GM18505 (cell line): Measurements from ENCODE around the gene CPA3.

Source experiments
- ATAC-seq: cut with Tn5 transposase; IDR thresholded peaks from one replicate; pipeline ENCODE4 v1.9.1; 2021; ENCODE audit not compliant: unreplicated experiment
- POLR2A ChIP-seq: IDR thresholded peaks from 4 replicates; pipeline ENCODE4 v1.6.1; 2011; ENCODE audit warnings: borderline replicate concordance; ENCODE audit not compliant: insufficient read depth, insufficient read length; ENCODE audit errors: extremely low read depth

The CPA3 gene

DNA sequence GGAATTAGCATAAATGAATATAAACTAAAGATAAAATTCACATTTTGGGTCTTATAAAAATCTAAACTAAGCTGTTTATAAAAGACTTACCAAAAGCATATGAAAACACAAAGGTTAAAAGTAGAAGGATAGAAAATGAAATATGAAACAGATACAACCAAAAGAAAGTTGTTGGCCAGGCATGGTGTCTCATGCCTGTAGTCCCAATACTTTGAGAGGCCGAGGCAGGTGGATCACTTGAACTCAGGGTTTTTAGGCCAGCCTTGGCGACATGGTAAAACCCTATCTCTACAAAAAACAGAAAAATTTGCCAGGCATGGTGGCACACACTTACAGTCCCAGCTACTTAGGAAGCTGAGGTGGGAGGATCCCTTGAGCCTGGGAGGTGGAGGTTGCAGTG, 51.0 kb downstream of the CPA3 start:
- TF ChIP-seq POLR2A, result no peak
- ATAC-seq, result no peak

DNA sequence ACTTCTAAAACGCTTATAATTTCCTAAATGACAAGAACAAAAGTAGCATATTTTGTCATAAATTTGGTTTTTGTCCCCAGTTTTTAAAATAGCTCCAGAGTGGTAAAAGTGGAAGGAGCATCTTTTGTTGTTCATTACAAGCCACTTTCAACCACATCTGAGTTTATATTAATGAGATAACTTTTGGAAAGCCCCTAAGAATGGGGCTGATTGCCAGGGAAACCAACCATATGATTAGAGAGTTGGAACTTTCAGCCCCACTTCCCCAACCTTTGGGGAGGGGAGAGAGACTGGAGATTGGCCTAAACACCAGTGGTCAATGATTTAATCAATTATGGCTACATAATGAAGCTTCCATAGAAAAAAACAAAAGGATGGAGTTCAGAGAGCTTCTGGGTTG, 57.4 kb downstream of the CPA3 start:
- ATAC-seq, result no peak
- TF ChIP-seq POLR2A, result no peak

DNA sequence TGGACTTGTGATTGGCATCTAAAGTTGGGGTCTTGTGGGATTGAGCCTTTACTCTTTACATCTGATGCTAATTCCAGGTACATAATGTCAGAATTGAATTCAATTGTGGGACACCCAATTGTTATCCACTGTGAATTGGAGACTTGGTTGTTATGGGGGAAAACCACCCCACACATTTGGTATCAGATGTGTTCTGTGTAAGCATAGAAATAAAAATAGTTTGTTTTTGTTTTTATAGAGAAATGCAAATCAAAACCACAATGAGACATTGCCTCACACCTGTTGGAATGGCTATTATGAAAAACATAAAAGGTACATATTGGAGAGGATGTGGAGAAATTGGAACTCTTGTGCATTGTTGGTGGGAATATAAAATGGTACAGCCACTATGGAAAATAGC, 58.5 kb downstream of the CPA3 start:
- ATAC-seq, result no peak

DNA sequence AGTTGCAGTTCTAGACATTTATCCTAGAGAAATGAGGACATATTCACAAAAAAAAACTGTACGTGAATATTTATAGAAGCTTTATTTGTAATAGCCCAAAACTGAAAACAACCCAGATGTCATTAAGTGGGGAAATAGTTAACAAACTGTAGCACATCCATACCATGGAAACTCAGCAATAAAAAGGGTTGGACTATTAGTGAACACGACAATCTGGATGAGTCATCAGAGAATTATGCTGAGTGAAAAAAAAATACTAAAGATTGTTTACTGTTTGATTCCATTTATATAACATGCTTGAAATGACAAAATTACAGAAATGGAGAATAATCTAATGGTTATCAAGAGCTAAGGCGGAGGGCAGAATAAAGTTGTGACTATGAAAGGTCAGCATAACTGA, 59.5 kb downstream of the CPA3 start:
- TF ChIP-seq POLR2A, result no peak
- no peak for ATAC-seq

More for the DNA sequence above, 58.5 kb downstream of the CPA3 start:
- no peak for TF ChIP-seq POLR2A

DNA sequence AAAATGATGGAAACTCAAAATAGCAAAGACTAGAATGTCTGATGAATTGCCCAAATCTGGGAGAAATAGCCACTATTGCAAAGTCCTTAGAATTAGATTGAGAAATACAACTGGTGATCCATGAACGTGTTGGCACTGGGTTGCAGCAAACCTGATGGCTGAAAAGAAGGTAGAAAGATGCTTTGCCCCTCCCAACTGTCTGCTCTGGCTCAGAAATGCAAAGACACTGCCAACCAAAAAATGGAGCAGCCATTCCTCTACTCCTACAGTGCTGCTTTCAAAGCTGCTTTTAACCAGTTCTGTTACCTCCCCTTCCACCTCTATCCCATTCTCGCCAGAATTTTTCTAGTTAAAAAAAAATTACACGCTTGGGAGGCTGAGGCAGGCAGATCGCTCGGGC, 60.7 kb downstream of the CPA3 start:
- TF ChIP-seq POLR2A, result no peak
- ATAC-seq, result no peak

DNA sequence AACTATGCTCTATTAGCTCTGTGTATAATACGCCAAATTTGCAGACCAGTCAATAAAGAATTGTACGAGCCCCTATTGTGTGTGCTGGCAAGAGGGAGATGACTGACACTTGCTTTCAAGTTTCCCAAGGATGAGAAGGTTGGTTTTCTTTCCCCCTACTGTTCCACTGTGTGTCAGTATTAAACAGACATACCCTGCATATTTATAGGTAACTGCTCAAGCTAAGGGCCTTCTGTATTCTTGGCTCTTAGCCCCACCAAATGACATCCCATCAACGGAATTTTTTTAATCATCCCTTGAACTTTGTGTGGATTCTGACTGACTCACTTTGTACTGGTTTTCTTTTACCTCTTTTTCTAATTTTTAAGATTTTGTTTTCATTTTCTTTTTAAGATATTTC, 65.7 kb downstream of the CPA3 start:
- ATAC-seq, result no peak
- TF ChIP-seq POLR2A, result no peak

DNA sequence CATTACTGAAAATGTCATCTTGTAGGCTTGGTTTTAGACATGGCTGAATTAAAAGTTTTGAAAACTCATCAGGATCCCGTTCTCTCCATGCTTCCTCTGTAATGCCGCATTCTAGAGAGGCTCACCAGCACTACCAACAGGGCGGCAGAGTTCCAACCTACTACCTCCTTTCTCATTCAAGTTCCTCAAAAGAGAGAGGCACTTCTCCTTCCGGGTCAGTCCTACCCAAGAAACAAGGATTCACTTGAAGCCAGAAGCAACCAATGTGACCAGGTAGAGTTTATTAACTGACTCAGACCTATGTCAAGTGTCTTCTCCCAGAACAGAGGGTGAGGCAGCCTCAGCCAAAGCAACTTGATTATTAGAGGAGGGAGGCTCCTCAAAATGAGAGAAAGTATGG, 66.5 kb downstream of the CPA3 start:
- no peak for TF ChIP-seq POLR2A
- ATAC-seq, result no peak

DNA sequence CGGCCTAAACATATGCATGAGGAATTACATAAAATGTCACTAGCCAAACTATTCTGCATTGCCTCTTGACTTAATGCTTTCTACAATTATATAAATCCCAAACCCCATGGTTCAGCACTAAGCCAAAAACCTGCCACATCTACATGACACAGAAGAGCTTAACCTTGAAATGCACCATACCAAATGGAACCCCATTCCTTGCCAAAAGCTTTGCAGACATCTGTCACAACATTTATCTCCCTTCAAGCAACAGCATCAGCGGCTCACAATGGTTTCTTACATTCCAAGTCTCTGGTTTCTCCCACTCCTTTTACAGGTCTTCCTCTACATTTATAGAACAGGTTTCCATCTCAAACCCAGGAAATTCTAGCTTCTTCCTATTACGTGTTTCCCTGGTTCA, 67.9 kb downstream of the CPA3 start:
- ATAC-seq, result no peak
- no peak for TF ChIP-seq POLR2A

DNA sequence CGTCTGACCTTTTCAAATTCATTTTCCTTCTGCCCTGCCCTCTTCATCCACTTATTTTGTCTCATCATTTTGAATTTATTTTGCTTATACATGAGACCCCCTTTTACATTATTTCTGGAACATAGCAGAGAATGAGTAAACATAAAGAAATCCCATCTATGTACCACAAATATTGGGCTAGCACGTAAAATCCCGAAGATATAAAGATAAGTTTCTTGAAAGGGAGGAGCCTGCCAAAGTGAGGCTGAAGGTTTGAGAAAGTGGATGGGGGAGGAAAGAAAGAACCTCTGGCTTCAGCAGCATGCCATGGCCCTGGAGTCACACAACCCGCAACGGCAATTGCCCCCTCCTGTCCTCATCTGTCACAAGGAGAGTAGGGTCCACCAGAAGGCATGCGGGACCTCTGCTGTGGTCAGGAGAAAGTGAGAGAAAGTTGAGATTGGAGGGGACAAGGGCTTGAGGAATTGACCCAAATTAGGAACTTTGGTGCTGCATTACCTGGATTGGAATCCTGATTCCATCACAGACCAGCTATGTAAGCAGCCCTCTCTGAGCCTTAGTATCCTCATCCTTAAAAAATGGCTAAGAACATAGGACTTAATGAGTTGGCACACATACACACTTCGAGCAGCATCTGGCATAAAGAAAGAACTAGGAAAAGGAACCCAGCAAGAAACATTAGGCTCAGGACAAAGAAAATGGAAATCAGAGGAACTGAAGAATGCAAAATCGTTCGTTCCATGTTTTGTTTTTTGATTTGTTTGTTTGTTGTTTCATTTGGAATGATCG, 72.6 kb downstream of the CPA3 start:
- no peak for TF ChIP-seq POLR2A

DNA sequence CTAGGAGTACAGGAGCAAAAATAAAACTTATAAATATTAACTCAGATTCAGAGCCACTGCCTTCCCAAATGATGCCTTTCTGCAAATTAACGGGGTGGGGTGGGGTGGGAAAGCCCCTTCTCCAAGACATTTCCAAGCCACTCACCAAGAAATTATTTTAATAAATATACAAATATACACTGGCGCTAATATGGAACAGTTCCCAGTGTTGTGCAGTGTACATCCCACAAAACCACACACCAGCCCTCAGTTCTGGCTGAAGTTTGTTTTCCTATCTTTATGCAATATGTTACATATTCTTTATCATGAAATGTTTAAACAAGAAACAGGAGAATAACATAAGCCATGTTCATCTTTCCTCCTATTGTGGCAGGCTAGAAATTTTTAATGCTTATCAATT, 73.2 kb downstream of the CPA3 start:
- ATAC-seq, result no peak
- no peak for TF ChIP-seq POLR2A

More for the DNA sequence above, 72.6 kb downstream of the CPA3 start:
- ATAC-seq, result no peak

DNA sequence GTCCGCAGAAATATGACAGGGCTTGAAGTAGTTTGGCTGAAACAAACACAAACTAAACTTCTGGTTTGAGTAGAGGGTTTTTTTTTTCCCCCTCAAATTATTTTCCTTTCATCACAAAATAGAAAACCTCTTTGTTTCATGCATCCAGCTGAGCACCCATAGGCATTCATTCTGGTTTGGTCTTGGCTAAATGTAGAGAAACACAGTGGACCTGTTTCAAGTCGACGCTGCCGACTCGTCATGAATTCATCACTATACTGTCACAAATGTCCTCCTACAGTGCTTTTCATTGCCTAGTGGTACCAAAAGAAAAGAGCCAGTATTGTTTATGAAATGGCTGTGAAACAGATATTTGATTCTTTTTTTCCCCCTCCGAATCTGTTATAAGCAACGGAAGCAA, 73.8 kb downstream of the CPA3 start:
- ATAC-seq, result no peak
- TF ChIP-seq POLR2A, result no peak

DNA sequence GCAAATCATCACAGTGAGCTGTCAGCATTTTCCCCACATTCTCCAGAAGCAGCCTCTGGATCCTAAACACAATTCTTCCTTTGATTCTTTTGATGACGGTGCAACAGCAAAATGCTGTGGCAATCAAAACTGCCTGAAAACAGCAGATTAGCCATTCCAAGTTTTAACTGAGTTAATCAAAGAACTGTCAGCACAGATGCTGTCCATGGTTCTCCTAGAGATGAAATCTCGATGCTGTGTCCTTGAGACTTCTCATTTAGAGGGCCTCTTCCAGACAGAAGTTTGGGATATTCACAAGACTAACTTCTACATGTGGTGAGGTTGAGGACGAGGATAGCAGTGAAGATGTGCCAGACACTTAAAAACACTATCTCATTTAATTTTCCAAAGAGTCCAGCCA, 75.9 kb downstream of the CPA3 start:
- ATAC-seq, result no peak
- TF ChIP-seq POLR2A, result no peak

DNA sequence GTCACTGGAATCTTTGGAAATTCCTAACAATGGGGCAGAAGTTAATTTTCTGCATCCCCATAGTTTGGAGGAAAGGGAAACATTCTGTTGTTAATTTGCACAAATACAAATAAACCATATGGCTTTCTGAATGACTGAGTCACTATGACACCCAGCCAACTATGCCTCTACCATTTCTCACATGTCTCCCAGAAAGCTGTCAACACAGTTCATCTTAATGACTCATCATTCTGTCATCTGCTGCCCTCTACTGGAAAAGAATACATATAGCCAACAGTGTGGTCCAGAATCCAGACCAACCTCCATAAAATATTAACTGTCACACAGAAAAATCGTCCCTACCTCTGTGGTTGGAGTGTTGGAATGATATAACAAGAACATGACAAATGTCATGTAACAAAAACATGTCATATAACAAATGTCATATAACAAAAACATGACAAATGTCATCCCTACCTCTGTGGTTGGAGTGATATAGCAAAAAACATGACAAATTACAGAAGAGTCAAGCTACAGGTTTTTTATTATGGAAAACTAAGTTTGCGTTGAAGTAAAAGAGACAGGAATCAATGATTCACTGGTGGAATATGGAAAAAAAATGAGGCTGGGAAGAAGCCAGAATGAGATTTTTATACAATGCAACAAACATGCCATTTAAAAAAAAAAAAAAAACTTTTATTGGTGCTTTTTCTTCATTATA, 78.6 kb downstream of the CPA3 start:
- TF ChIP-seq POLR2A, result no peak
- peak; percentile 98 for ATAC-seq

DNA sequence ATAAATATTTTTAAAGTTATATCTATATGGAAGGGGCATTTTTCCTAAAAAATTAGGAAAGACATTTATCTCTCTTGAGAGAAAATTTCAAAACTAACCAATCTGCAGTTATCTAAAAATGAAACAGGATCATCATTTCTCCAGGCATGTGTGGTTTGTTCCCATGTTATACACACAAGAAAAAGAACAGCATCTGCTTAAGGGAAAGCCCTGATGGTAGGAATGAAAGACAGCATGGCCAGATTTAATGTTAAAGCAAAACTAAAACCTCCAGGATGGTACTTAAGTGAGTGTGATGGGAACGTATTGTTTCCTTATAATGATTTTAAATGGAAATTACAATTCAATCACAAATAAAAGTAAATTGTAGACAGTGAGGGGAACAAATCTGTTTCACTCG, 80.0 kb downstream of the CPA3 start:
- ATAC-seq, result no peak
- no peak for TF ChIP-seq POLR2A
